Measurements from ENCODE around the gene RBM47. TPM values are rescaled to one million over a fixed set of nuclear protein-coding genes. Genes with fewer than 3 reads are reported as not detected.

The RBM47 gene
- total and polyA plus RNA-seq, 10 of the 15 experiments (the other 5 are each of a cell fraction or from before 2014, with no cell fraction given) = 7.9 to 45.0 (median 28.7) TPM

DNA sequence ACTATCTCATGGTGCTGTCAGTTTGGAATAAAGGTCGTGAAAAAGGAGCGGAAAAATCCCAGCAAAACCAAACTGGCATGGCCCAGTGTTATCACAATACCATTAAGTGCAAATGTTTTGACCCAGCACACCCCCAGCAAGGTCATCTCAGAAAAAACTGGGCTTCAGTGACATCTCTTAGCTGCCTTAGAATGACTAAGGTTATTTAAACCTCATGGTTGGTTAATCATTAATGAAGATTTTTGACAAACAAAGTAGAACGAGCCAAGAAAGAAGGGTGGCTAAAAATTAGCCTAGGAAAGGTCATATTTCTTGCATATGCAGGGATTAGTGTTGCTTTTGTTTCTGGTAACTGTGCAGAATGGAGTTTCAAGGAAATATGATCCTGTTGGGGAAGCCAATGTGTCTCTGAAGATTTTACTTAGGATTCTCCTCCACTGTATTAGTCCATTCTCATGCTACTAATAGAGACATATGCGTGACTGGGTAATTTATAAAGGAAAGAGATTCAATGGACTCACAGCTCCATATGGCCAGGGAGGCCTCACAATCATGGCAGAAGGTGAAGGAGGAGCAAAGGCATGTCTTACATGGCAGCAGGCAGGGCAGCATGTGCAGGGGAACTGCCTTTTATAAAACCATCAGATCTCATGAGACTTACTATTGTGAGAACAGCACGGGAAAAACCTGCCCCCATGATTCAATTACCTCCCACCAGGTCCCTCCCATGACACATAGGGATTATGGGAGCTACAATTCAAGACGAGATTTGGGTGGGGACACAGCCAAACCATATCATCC lies 211.0 kb downstream of the RBM47 start:
- H3K4me3 ChIP-seq = no peak overlapping the region
- FAIRE-seq (no peak), ATAC-seq (peak; percentile 55), DNase-seq (ENCODE audit: low read depth, low spot score) (no peak)
- H3K36me3 ChIP-seq (ENCODE audit: control insufficient read depth in 2 of 2, insufficient read depth in 2 of 2, low read length in 1 of 2) = peaks cover 1 to 3% of the 10 kb centered on the region in 2 experiments; a peak in 3 of 4 replicates
- peaks cover 2% of the 10 kb centered on the region; the same call in 1 of the 3 replicates for H3K9me3 ChIP-seq (replicated peaks; ENCODE audit: control insufficient read depth, insufficient read depth, low read length)
- no peaks in the 10 kb centered on the region for H3K79me2 ChIP-seq (ENCODE audit: control insufficient read depth, insufficient read depth, low read length)
- in situ Hi-C loops (cut with MboI) = no loop called here
- H3K4me1 ChIP-seq (ENCODE audit: control insufficient read depth, insufficient read depth, low read length) = peaks cover 11% of the 10 kb centered on the region; the same call in 1 of the 2 replicates
- no peak overlapping the region for H3K9ac ChIP-seq (ENCODE audit: control insufficient read depth, insufficient read depth, low read length)
- ChIA-PET RAD21 (ENCODE audit: unreplicated experiment) (interaction anchor here (1.1 kb wide), 1 partner anchor 142 kb away, joined by 4 read pairs; no protein-coding TSS in a partner anchor), CTCF (interaction anchor here (2.1 kb wide), 1 partner anchor 9 kb away, joined by 7 read pairs; no protein-coding TSS in a partner anchor), SMC1A (ENCODE audit: uncharacterized antibody, unreplicated experiment) (interaction anchor here (0.6 to 1.4 kb wide), 2 partner anchors 14 to 15 kb away, joined by 4 read pairs; no protein-coding TSS in a partner anchor), POLR2A (interaction anchor here (0.5 kb wide), 2 partner anchors 52 to 388 kb away, joined by 10 to 12 read pairs; no protein-coding TSS in a partner anchor)
- no peak overlapping the region for H3K27ac ChIP-seq (ENCODE audit: control insufficient read depth, insufficient read depth)
- H3K4me2 ChIP-seq (ENCODE audit: control insufficient read depth, insufficient read depth) = no peak overlapping the region
- no TSS peak for BruUV-seq (replicated peaks)
- no peak overlapping the region for H2AFZ ChIP-seq (ENCODE audit: control insufficient read depth, low read depth, low read length)
- H3K27me3 ChIP-seq (replicated peaks in 1 of 2; ENCODE audit: control insufficient read depth in 2 of 2, insufficient read depth in 2 of 2, low read length in 1 of 2) = no peaks in the 10 kb centered on the region
- TF ChIP-seq ZNF207 (IDR thresholded peaks at IDR 0.05; ENCODE audit: borderline replicate concordance) (no peak), TCF7 (IDR thresholded peaks at IDR 0.05; ENCODE audit: borderline replicate concordance) (no peak), EGR1 (IDR thresholded peaks at IDR 0.05; ENCODE audit: borderline replicate concordance in 1 of 2, low read depth in 2 of 2, low read length in 2 of 2) (no peak), RAD51 (IDR thresholded peaks at IDR 0.05) (no peak), GABPA (IDR thresholded peaks at IDR 0.05; ENCODE audit: low read depth) (no peak), TBL1XR1 (IDR thresholded peaks at IDR 0.05; ENCODE audit: low read depth, low read length) (no peak), BACH1 (IDR thresholded peaks at IDR 0.05; ENCODE audit: borderline replicate concordance) (no peak), ZNF687 (IDR thresholded peaks at IDR 0.05) (no peak)
- TF ChIP-seq, protein P1, sequence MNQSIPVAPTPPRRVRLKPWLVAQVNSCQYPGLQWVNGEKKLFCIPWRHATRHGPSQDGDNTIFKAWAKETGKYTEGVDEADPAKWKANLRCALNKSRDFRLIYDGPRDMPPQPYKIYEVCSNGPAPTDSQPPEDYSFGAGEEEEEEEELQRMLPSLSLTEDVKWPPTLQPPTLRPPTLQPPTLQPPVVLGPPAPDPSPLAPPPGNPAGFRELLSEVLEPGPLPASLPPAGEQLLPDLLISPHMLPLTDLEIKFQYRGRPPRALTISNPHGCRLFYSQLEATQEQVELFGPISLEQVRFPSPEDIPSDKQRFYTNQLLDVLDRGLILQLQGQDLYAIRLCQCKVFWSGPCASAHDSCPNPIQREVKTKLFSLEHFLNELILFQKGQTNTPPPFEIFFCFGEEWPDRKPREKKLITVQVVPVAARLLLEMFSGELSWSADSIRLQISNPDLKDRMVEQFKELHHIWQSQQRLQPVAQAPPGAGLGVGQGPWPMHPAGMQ (IDR thresholded peaks at IDR 0.05; ENCODE audit: borderline replicate concordance) = no peak
- intact Hi-C loops (cut with micrococcal nuclease; ENCODE audit: unreplicated experiment) = no loop called here
- no peaks in the 10 kb centered on the region for H4K20me1 ChIP-seq (ENCODE audit: control insufficient read depth, insufficient read depth)
- 65% methylated on average over 6 of the region's 6 CpGs for WGBS (ENCODE audit: insufficient coverage, insufficient replicate concordance, low lambda C conversion rate, missing lambda C conversion rate)

Data from GM12878 (cell line).